K562 (cell line): Measurements from ENCODE around the gene MYADML2.

ENCODE experiments used
- HDGF ChIP-seq: fragments of 450-650 bp; IDR thresholded peaks from 2 replicates; pipeline ENCODE4 v1.6.1; 2016
- MAFF ChIP-seq: IDR thresholded peaks from 2 replicates; pipeline ENCODE4 v1.6.1; 2012; ENCODE audit warnings: low read length, improper control_type of control experiment
- MXI1 ChIP-seq: IDR thresholded peaks from 2 replicates; pipeline ENCODE4 v1.6.1; 2011; ENCODE audit warnings: low read depth, mild to moderate bottlenecking, improper control_type of control experiment, low read length
- POLR2AphosphoS5 ChIP-seq: IDR thresholded peaks from 2 replicates; pipeline ENCODE4 v1.6.1; 2011; ENCODE audit warnings: mild to moderate bottlenecking, low read depth, low read length, moderate library complexity; ENCODE audit not compliant: control insufficient read depth, insufficient read depth
- SFPQ ChIP-seq: fragments of 200-400 bp; formaldehyde crosslinking; IDR thresholded peaks from 2 replicates; pipeline ENCODE4 v1.6.1; 2017; ENCODE audit warnings: mild to moderate bottlenecking, low read depth, low read length, moderate library complexity
- TAF1 ChIP-seq: IDR thresholded peaks from 2 replicates; pipeline ENCODE4 v1.6.1; 2011; ENCODE audit warnings: mild to moderate bottlenecking, low read length, moderate library complexity; ENCODE audit not compliant: insufficient read depth, control insufficient read depth, severe bottlenecking; ENCODE audit errors: extremely low read depth
- TF ChIP-seq, protein P1 (sequence below): fragments of 250-450 bp; sonication (Bioruptor Pico); IDR thresholded peaks from 2 replicates; pipeline ENCODE4 v1.8.0; 2022; ENCODE audit warnings: inconsistent platforms
- TF ChIP-seq, protein P2 (sequence below): sonication (generic); formaldehyde crosslinking; IDR thresholded peaks from 2 replicates; pipeline ENCODE4 v1.9.0; 2022; ENCODE audit warnings: mild to moderate bottlenecking, missing genetic modification reagents

DNA sequence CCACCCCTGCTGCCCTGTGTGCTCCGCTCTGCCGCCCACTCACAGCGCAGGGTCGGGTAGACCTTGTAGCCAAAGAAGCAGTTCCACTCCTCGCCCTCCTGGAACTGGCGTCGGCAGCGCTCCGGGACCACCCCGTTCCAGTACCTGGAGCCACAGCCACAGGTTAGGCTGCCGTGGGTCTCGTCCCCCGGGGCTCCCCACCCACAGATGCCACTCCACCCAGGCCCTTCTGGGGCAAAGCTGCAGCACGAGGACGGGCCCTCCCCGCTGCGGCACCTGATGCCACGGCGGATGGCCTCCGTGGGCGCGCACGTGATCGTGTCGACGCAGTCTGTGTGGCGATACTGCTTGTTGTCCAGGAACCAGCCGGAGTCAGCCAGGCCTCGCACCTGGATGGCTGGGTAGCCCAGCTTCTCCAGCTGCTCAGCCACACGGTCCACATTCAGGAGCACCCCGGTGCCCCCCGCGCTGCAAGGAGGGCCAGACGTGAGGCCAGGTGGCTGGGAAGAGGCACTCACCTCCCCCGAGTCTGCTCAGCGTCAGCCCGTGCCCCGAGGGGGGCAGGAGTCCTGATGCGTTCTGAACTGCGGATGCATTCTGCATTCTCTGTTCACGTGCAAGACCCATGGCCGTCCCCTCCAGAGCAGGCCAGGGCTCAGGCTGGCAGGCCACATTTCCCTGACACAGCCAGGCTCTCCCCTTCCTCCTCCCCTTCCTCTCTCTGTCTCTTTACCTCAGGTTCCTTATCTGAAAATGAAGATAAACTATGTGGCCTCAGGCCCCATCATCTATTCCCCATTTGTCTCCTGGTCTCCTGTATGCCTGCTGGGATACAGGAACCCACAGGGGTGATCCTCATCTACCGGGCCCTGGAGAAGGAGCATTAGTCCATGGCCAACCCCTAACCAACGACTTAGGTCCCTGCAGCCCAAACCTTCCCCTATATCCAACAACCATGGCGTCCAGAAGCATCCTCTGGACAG, 9.9 kb upstream of the MYADML2 start:
- TF ChIP-seq MAFF = no peak
- TF ChIP-seq SFPQ = no peak
- TF ChIP-seq MXI1 = no peak
- no peak for TF ChIP-seq POLR2AphosphoS5
- TF ChIP-seq HDGF = no peak
- TF ChIP-seq, protein P1, sequence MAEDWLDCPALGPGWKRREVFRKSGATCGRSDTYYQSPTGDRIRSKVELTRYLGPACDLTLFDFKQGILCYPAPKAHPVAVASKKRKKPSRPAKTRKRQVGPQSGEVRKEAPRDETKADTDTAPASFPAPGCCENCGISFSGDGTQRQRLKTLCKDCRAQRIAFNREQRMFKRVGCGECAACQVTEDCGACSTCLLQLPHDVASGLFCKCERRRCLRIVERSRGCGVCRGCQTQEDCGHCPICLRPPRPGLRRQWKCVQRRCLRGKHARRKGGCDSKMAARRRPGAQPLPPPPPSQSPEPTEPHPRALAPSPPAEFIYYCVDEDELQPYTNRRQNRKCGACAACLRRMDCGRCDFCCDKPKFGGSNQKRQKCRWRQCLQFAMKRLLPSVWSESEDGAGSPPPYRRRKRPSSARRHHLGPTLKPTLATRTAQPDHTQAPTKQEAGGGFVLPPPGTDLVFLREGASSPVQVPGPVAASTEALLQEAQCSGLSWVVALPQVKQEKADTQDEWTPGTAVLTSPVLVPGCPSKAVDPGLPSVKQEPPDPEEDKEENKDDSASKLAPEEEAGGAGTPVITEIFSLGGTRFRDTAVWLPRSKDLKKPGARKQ = no peak
- TF ChIP-seq TAF1 = no peak
- TF ChIP-seq, protein P2, sequence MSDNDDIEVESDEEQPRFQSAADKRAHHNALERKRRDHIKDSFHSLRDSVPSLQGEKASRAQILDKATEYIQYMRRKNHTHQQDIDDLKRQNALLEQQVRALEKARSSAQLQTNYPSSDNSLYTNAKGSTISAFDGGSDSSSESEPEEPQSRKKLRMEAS = no peak
